ENCODE results near the gene VEGFD.

- TF ChIP-seq EZH2 (optimal IDR thresholded peaks at IDR 0.05; ENCODE audit: low read depth, low read length) (no peak), CTCF (IDR thresholded peaks at IDR 0.05; ENCODE audit: low read length) (no peak), EZH2phosphoT487 (IDR thresholded peaks at IDR 0.05; ENCODE audit: low read length) (no peak)
Measured at GRCh38 chrX:15310117-15310516, 74.1 kb downstream of the VEGFD start.
